Retinal pigment epithelial cell (primary cell): ENCODE results near the gene MAP4K1.

Experiments
- DNase-seq: peaks from one replicate; pipeline ENCODE4 v3.0.0-alpha.2; 2010; ENCODE audit warnings: low read depth
- H3K4me3 ChIP-seq: 2 replicates; pipeline ENCODE4 v1.5.1; 2011; ENCODE audit warnings: mild to moderate bottlenecking, low read length, control low read depth, moderate library complexity
- TF ChIP-seq, protein P1 (sequence below): conservative IDR thresholded peaks from 2 replicates; pipeline ENCODE4 v1.5.1; 2011; ENCODE audit warnings: low read depth, low read length, control low read depth, inconsistent platforms

Gene MAP4K1

DNA sequence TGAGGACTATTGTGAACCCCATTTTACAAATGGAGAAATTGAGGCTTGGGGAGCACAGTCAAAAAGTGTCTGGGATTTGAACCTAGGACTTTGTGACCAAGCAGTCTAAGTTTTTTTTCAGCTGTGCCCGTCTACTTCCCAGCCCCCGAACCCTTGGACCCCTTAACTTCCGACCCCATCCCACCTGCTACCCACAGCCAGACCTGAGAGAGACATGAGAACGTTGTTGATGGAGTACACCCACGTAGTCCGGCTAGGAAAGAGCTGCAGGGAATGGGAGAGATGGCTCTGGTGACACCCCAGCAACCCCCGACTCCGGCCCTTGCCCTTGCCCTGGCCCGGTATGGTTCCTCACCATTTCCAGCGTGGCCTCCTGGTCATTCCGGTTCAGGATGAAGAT, 18.0 kb downstream of the MAP4K1 start:
- no peak for DNase-seq
- no peak overlapping the region for H3K4me3 ChIP-seq
- TF ChIP-seq, protein P1, sequence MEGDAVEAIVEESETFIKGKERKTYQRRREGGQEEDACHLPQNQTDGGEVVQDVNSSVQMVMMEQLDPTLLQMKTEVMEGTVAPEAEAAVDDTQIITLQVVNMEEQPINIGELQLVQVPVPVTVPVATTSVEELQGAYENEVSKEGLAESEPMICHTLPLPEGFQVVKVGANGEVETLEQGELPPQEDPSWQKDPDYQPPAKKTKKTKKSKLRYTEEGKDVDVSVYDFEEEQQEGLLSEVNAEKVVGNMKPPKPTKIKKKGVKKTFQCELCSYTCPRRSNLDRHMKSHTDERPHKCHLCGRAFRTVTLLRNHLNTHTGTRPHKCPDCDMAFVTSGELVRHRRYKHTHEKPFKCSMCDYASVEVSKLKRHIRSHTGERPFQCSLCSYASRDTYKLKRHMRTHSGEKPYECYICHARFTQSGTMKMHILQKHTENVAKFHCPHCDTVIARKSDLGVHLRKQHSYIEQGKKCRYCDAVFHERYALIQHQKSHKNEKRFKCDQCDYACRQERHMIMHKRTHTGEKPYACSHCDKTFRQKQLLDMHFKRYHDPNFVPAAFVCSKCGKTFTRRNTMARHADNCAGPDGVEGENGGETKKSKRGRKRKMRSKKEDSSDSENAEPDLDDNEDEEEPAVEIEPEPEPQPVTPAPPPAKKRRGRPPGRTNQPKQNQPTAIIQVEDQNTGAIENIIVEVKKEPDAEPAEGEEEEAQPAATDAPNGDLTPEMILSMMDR = no peak

DNA sequence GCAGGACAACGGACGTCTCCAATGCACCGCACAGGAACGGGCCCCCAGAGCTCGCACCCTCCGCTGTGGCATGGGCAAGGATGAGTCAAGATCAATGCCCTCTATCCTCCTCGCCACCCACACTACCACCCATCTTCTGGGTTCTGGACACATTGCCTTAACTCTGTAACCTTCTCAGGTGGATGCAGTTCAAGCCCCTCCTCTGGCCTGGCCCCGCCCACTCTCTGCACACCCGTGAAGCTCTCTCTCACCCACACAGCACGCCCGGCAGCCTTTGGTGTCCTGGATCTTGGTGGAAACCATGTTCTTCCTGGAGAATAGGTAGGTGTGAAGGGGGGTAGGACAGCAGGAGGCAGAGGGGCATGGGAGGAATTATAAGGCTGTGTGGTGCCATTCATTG, 20.7 kb downstream of the MAP4K1 start:
- no peak for DNase-seq
- H3K4me3 ChIP-seq = no peak overlapping the region
- TF ChIP-seq, protein P1 = no peak

DNA sequence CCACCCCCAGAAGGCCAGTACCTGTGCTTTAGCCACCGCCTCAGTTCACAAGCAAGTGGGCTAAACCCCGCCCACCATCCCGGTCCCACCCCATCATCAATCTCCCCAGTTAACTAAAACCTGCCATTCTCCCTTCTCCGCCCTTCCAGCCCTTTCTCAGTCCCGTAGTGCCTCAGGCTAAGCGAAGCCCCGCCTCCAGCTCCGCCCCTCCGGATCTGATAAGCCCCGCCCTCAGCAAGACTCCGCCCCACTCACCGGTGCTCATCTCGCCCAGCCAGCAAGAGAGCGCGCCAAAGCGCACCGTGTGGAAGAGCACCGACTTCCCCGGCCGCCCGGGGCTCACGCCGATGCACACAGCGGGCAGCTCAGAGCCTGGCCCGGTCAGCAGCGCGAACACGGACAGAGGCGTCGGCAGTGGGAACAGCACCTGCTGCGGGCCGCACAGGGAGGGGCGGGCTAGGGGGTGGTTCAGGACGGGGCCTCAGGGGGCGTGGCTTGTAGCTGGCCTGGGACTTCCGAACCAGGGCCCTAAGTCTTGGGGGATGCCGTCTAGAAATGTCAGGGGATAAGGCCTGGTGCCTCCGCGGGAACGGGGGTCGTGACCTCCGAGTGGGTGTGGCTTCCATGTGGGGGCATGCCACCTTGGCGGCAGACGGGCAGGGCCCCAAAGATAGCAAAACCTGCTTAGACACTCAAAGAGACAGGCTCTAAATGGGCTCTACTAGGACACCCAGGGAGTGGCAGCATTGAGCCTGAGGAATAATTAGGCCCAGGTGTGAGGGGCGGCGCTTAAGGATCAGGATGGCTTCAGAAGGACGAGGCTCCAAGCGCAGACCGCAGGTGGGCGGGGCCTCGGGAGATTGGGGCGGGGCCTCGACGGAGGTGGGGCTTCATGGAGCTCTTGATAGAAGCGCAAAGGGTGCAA, 21.4 kb downstream of the MAP4K1 start:
- TF ChIP-seq, protein P1 = no peak
- H3K4me3 ChIP-seq = peak overlapping the region; percentile 23
- DNase-seq = no peak

DNA sequence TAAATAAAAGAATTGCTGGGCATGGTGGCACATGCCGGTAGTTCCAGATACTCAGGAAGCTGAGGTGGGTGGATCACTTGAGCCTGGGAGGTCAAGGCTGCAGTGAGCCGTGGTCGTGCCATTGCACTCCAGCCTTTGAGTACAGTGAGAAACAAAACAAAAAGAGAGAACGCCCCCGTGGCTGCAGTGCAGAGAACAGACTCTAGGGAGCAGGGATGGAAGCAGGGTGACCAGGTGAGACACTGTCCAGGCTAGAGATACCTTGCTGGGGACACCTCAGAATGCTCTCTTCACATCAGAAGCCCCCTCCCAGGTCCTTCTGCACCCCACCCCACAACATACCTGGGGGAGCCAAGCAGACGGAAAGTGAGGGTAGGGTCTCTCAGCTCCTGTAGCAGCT, 24.8 kb downstream of the MAP4K1 start:
- TF ChIP-seq, protein P1 = no peak
- no peak overlapping the region for H3K4me3 ChIP-seq
- no peak for DNase-seq

DNA sequence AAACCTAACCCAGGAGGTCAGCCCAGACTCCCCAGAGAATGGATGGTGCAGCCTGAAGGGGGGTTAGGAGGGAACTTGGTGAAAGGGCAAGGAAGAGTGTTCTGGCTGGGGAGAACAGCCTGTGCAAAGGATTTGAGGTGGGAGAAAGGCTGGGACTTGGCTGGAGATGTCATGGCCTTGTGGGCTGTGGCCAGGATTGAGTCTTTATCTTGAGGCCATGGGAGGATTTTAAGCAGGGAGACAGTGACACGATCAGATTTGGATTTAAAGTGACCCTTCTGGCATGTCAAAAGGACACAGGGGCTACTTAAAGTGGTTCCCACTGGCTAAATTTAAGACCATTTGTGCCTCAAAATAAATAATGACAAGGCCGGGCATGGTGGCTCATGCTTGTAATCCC, 29.7 kb downstream of the MAP4K1 start:
- TF ChIP-seq, protein P1 = no peak
- no peak for DNase-seq
- H3K4me3 ChIP-seq = no peak overlapping the region

DNA sequence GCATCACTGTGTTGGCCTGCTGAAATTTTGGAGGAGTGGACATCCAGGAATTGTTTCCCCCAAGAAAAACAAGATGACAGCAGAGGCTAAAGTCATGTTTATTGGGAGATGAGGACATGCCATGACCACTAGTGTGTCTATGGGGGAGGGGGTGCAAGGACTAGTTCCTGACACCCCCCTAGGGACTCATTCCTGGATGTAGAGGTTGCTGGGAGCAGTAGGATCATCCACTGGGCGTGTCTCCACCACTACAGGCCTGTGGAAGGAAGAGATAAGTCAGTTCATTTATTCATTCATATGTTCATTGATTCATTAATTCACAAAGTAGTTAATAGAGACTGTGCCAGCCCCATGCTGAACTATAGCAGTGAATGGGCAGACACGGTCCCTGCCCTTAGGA, 30.2 kb downstream of the MAP4K1 start:
- H3K4me3 ChIP-seq = no peak overlapping the region
- TF ChIP-seq, protein P1 = no peak
- no peak for DNase-seq

DNA sequence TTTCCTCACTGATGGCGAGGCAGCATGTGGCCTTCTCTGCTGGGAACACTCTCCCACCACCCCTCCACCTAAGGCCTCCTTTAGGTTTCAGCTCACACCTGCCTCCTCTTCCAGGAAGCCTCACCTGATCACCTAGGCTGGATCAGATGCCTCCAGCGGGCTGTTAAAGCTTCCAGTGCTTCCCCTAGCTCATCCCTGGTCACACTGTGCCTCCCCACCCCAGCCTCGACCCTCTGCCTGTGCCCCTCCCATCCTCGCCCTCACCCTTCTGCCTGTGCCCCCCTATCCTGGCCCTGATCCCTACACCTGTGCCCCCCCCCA, 33.8 kb downstream of the MAP4K1 start:
- no peak overlapping the region for H3K4me3 ChIP-seq
- TF ChIP-seq, protein P1 = no peak
- no peak for DNase-seq
